Fibroblast of skin of back (primary cell): ENCODE data around the gene KRT75.
"Not testable (repeated sequence)": the region's sequence is repeated elsewhere in the genome, so short reads cannot be mapped to it uniquely, and the experiment has no call there.

ENCODE experiments used
- DNase-seq: peaks from one replicate; pipeline ENCODE4 v3.0.0-alpha.2; 2013

Gene KRT75

DNA sequence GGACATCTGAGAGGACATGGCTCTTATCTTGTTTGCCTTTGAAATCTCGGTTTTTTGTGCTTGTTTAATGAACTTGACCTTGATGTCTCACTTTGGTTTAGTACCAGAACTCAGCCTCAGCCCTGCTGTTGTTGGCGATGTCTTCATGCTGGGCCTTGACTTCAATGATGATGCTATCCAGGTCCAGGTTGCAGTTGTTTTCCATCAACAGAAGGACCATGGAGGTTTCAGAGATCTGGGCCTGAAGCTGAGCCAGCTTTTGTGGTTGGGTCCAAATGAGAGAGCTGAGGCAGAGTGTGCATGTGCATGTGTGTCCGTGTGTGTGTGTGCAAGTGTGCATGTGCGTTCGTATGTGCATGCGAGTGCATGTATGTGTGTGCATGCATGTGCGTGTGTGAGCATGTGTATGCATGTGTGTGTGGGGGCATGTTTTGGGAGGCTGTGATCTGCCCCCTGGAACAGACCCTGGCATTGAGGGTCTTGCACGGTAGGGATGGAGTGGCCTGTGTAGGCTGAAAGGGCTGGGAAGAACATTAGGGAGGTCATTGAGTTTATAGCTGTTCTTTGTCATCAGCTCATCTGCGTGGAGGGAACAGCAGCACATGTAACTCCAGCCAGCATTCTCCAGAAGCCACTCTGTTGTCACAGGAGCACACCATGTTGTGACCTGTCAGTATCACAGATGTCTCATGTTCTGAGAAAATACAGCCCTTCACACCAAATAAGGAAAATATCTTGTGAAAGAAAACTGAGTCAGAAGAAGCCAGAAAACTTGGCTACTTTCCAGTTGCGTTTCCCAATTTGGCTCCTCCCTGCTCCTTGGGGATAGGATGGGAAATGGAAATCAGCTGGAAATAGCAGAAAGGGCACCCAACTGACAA is 18.1 kb downstream of the KRT75 start:
- peak; percentile 82 for DNase-seq

DNA sequence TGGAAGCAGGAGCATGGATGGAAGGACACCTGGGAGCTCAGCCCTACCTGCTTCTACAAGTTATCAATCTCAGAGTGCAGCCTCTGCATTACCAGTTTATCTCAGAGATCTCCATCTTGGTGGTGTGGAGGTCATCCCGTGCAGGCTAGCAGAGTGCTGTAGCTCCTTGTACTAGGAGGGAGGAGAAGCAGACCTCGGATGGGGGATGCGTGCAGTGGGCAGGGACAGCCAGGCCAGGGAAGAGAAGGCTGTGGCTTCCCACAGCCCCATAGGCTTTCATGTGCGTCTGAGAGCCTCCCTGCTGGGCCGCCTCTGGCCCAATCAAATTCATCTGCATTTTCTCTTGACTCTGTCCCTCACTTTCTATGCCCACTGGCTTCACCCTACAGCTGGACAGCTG is 19.2 kb downstream of the KRT75 start:
- no peak for DNase-seq

DNA sequence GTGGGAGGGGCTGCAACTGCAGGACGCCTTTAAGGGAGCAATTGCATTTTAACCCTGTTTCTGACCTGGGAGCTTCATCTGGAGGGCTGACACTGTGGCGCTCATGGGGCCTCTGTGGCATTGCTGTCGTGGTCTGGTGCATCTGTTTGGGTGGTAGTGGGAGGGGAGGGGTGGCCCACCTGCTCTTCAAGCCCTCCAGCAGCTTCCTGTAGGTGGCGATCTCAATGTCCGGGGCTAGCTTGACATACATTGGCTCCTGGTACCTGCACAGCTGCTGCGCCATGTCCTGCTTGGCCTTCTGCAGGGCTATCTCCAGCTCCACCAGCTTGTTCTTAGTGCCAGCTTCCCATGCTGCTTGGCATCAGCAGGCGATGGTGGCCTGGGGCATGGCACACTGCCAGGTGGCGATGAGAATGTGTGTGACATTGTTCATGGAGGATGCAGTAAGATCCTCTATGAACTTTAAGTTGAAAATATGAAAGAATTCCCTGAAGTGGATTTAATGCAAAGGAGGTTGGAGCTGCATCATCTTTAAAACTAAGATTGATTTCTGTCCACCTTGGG is 20.3 kb downstream of the KRT75 start:
- no peak for DNase-seq

DNA sequence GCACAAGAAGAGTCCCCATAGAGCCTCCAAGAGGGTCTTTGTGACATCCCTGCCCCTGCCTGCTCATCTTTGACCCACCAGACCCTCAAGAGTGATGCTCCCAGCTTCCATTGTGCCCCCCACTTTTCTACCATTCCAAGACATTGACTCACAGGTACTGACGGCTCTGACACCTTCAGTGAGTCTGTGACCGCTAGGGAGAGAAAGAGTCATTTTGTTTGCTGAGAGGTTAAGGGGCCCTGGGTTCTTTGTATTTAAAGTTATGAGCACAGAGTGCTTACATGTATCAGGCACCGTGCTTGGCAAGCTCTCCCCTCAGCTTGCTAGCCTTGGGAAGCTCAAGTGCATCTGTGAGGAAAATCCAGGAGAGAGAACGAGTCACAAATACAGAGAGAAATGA is 21.0 kb downstream of the KRT75 start:
- DNase-seq: no peak

DNA sequence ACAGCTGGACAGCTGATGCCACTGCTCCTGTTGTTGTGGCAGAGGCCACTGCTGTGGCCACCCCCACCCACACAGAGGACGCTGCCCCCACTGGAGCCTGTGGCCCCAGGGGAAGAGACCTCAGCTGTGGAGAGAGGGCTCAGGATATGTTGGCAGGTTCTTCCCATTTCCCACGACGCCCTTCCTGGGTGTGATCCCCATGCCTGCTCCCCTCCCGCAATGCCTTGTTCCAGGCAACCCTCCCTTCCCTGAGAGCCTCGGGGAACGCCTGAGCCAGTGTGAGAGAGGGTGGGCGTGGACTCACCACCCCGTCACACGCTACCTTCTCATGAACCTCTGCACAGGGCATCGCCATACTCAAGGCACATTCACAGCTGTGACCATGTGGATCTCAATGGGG is 22.4 kb downstream of the KRT75 start:
- no peak for DNase-seq

DNA sequence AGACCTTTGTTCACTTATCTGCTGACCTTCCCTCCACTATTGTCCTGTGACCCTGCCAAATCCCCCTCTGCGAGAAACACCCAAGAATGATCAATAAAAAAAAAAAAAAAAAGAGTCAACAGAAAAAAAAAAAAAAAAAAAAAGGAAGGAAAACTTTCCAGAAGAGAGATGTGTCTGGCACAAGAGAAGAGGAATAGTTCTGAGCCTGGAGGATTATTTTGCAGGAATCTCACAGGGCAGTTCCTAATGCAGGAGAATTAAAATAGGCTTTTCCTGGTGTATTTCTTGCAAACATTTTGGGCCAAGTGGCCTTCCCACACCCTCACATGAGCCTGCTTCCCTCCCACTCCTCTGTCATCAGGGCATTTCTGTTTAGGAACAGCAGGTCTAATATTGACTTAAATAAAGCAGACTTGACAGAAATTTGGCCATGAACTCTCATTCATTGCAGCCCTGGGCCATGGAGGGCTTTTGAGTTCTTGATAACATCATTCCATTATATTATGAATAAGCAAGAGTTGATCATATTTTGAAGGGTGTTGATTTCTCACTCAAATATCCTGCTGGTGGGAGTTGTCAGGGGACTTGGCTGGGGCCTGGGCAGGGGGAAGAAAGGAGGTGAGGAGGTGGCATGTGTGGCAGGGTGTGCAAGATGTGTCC is 23.5 kb downstream of the KRT75 start:
- DNase-seq: not testable (repeated sequence)

DNA sequence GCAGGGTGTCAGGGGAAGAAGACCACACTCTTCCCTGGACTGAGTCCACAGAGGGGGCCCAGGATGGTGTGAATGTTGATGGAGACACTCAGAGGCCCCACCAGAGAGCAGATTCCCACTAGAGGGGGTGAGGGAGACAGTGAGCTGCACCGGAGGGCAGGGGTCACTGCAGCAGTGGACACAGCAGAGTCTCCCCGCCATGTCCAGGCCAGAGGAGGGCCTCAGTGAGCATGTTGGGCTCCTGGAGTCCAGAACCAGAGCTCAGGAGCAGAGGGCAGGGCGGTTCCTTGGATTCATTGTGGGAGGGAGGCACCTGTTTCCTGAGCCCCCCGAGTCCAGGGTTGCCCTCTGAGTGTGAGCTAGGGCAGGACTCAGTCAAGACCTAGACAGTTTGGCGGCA is 26.3 kb downstream of the KRT75 start:
- no peak for DNase-seq

DNA sequence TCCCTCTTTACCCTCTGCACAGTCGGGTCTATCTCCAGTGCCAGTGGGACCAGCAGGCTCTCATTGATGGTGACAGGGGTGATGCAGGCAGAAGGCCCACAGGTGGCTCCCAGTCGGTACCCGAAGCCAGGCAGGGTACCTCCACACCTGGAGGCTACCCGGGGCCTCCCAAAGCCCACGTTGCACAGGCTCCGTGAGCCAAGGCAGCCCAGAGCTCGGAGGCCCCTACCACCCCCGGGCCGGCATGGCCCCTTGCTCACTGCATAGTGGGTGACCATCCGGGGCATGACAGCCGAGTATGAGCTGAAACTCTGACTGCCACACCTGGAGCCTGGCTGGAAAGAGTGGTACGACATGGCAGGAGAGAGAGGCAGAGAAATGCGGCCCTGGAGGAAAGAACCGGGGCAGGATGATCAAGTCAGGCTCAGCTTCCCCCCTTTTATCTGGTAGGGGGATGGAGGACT is 28.2 kb downstream of the KRT75 start, which contains the start of gene KRT82:
TSS of gene KRT82 (minus strand) at position 414 of the 464 bp plus-strand sequence. CDS start at position 356, 58 bp downstream.
- no peak for DNase-seq

DNA sequence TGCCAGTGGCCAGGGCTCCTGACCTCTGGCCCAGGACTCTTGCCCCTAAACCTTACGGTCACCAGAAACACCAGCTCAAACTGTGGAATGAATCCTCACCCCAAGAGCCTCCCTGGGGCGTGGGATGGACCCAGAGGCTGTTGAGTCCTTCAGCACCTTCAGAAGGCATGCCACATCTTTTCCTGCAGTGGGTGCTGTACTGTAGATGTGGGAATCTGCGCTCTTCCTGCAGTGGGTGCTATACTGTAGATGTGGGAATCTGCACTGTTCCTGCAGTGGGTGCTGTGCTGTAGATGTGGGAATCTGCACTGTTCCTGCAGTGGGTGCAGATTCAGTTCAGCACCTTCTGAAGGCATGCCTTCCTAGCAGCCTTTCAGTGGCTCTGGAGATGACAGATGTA is 29.2 kb downstream of the KRT75 start:
- no peak for DNase-seq

DNA sequence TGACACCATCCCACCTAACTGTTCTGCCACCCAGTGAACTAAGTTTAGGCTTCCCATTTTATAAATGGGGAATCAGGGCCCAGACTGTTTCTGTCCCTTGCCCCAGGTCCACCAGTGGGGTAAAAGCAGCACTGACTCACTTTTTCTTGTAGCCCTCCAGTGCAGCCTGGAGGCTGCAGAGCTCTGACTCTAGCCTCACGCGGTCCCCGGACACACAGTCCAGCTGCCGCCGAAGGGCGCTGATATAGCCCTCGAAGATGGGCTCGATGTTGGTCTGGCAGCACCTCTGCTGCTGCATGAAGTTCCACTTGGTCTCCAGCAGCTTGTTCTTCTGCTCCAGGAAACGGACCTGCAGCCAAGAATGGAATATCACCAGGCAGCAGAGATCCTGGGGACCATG is 30.6 kb downstream of the KRT75 start:
- no peak for DNase-seq

DNA sequence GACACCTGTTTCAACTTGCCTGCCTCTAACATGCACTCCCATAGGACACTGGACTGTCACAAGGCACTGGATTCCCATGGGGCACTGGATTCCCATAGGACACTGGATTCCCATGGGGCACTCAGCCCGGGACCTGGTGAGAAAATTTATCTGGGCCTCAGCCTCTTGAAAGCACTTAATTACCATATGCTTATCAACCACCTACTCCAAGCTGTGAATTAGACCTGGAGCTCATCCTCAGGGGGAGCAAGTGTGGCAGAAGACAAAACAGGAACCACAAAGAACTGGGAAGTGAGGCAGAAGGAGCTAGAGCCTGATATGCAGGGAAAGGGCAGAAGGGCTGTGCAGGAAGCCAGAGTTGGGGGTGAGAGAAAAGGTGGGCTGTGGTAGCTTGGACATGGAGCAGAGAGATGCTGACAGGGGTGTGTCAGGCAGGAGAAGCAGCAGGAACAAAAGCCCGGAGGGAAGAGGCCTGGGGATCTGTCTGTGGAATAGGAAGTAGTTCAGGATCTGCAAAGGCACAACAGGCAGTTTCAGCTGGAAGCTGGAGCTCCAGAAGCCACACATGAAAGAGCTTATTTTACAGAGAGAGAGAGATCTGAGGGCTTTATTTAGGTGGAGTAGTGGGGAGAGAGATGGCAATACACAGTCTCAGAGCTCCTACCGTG is 31.2 kb downstream of the KRT75 start:
- no peak for DNase-seq

DNA sequence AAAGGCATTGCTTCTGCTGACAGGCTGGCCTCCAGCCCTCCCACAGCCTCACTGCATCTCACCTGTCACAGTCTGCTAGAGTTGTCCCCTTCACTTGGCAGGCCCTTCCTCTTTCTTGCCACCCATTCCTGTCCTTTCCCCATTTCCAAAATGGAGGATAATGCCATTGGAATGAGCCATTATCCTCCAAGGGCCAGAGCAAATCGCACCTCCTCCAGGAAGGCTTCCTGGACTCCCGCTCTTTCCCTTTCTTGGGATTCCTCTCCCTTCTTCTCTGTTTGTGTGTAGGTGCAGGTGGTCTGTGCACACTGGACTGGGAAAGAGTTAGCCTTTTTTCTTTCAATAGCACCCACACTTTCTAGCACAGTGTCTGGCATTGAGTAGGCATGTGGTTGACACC is 31.8 kb downstream of the KRT75 start:
- no peak for DNase-seq

DNA sequence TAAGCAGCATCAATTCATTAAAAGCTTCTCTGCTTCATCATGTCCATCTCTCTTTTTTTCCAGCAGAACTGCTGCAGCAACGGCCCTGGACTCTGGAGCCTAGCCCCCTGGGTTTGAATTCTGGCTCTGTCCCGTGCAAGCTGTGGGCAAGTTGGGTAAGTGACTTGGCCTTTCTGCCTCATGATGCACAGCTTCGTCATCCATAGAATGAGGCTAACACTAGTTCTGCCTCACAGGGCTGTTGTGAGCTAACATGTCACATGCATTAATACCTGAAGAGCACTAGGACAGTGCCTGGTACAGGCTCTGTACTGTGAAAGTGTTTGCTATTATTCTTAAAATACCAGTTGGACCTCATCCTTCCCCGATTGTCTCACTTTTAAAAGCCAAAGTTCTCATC is 32.2 kb downstream of the KRT75 start:
- DNase-seq: no peak

DNA sequence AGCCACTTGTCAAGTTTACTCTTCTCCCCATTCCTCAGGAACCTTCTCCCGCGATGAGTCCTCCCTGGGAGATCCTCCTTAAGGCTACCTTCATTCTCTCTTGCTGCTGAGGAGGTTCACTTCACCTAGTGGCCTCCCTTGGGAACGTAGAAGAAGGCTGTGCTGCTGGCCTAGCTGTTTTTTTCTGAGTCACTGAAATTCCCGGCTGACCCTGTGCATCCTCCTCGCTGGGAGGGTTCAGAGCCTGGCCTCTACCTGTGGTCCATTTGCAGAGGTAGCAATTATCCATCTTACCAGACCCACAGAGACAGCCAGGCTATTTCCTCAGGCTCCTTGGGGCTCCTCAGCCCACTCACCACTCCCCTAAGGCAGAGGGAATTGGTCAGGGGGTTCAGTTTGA is 32.6 kb downstream of the KRT75 start:
- DNase-seq: no peak

DNA sequence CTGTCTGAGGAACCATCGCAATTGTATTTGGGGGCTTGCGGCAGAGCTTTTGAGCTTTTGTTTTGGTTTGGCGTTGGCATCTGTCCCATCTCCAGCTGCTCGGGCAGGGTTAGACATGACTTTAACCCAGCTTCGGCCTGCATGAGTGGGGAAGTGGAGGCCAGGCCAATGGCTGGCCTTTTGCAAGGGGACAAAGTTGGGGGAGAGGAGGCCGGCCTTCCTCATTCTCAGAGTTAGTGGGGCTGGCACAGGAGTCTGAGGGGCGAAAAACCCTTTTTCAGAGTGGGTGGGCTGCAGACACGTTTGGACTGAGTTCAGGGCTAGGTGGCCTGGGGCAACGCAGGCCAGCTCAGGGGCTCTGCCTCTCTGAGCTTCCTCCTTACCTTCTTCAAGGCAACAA is 33.3 kb downstream of the KRT75 start:
- no peak for DNase-seq

DNA sequence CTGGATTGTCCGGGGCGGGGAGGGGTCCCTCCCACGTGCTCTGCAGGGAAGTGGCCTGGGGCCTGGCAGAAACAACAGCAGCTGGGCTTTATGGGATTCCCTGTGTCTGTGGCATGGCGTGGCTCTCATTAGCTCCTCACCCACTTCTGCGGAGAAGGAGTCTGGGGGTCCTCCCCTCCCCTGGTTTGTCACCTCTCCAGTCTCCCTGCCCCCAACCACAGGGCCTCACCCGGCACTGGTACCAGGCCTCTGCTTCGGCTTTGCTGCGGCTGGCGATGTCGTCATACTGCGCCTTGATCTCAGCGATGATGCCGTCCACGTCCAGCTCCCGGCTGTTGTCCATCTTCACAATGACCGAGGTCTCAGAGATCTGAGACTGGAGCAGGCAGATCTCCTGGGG is 34.4 kb downstream of the KRT75 start:
- DNase-seq: no peak

DNA sequence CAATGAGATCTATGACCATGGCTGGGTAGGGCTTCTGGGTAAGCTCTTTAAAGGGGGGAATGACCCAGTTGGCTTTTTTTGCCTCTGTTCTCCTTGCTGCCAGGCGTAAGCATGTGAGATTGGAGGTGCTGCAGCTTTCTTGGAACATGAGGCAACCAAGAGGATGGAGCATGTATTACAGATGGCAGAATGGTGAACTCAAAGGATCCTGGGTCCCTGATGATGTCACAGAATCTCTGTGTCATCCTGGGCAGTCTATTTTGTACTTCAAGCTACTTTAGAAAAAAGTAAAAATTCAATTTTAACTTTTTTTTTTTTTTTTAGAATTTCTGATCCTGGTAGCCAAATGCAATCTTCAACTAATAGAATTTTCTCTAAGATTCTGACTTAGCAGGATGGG is 36.0 kb downstream of the KRT75 start:
- DNase-seq: no peak

DNA sequence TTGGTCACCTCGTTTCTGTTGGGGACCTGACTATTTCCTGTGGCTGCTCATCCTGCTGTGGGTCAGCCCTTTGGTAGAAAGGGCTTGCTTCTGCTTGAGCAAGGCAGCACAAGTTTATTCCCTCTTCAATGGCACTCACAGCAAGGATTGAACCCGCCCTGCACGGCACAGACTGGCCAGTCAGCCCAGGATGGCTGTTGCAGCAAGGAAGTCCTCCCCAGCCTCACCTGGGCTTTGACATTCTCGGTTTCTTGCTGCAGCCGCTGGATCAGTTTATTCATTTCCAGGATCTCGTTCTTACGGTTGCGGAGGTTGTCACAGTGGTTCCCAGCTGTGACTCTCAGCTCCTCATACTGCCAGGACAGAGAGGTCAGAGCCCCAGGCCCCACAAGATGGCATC is 37.5 kb downstream of the KRT75 start:
- no peak for DNase-seq

DNA sequence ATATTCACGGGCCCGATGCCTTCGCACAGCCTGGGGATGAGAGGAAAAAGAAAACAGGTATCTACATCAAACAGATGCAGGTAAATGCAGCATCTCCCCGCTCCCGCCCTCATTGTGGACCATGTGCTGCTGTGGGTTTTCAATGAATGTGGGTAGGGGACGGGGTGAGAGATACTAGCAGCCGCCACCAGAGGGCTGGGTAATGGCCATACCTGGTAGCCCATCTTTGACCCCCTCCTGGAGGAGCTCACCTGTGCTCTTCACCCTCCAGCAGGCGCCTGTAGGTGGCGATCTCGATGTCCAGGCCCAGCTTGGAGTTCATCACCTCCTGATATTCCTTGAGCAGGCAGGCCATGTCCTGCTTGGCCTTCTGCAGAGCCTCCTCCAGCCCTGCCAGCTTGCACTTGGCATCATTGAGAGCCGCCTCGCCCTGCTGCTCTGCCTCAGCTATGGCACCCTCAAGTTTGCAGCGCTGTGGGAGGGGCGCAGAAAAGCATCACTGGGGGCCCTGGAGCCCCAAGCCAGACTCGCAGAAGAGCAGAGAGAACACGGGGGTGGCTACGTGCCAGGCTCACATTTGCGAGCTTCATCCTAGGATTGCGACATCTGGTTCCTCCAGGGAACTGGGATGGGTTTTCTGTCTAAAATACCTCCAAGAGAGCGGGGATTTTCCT is 38.3 kb downstream of the KRT75 start:
- no peak for DNase-seq

DNA sequence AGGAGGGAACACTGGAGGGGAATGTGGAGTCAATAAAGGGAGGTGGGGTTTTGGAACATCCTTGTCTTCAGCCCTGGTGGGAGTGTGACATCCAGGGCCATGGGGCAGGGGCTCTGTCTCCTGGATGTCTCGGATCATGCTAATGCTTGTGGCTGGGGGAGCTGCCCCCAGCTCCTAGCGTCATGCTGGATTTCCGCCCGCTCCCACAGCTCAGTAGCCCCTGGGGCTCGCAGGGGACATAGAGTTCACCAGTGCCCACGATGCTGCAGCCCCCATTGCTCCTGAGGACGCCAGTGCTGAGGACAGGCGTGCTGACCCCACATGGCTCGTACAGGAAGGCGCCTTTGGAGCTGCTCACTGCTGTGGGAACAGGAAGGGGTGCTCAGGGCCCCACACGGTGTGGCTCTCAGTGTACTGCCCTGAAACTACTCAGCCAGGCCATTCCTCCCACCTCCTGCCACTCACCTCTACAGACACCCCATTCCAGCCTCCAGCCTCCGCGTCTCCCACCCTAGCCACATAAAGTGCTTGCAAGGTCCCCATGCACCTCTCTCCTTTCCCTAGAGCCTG is 39.2 kb downstream of the KRT75 start:
- no peak for DNase-seq

DNA sequence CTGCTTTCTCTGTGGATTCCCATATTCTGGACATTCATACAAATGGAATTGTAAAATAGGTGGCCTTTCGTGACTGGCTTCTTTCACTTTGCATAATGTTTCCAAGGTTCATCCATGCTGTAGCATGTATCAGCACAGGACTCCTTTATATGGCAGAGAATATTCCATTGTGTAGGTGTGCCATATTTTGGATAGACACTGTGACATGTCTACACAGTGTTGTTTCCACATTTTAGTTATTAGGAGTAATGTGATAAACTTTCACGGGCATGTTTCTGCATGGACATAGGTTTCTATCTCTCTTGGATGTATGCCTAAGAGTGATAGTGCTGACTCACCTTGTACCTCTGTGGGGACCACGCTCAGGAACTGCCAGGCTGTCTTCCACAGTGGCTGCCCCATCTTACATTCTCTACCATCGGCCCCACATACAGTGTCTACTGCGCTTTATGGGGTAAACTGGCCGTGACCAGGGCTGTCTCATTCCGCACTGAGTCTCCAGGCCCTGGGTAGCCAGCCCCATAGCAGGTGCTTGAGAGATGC is 41.6 kb downstream of the KRT75 start:
- DNase-seq: no peak

DNA sequence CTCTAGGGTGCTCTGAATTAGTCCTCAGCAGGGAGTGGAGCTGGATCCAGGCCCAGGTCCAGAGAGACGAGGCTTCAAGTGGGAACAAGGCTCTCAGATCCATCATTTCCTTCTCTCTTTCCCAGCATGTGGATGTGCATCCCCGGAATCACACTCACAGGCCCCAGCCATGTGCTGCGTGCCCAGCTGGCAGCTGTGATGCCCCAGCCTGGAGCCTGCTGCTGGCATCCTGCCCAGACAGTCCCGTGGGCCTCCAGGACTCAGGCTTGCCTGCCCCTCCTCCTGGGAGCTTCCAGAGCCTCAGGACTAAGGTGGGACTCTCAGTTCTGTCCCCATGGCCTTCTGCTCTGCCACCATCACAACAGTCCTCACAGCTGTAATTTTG is 42.6 kb downstream of the KRT75 start:
- DNase-seq: peak; percentile 23
